Erythroblast (primary cell): ENCODE measurements around the gene CFAP73.
"Not testable (repeated sequence)": the region's sequence is repeated elsewhere in the genome, so short reads cannot be mapped to it uniquely, and the experiment has no call there.

Experiments used
- DNase-seq, 2 experiments: peaks; one replicate each; lab custom pipeline; 2025; lab: John Stamatoyannopoulos, UW
- GATA1 ChIP-seq: IDR thresholded peaks from 2 replicates; pipeline ENCODE4 v1.6.1; 2011; ENCODE audit warnings: low read depth, mild to moderate bottlenecking, control low read depth, low read length, moderate library complexity
- POLR2A ChIP-seq: IDR thresholded peaks from 2 replicates; pipeline ENCODE4 v1.6.1; 2011; ENCODE audit warnings: mild to moderate bottlenecking, low read length

CFAP73 gene

GRCh38 chr12:113113397-113113796, 36.1 kb upstream of the CFAP73 start:
- DNase-seq, result no peak
- TF ChIP-seq POLR2A (no peak), GATA1 (no peak)

GRCh38 chr12:113114447-113115178, 34.9 kb upstream of the CFAP73 start:
- TF ChIP-seq POLR2A (no peak), GATA1 (no peak)
- DNase-seq, result no peak

- TF ChIP-seq GATA1, result no peak
- TF ChIP-seq POLR2A, result no peak
- DNase-seq, result no peak
Observed at GRCh38 chr12:113115455-113116126, 33.9 kb upstream of the CFAP73 start.

- DNase-seq, result no peak
- no peak for TF ChIP-seq GATA1
- no peak for TF ChIP-seq POLR2A
Observed at GRCh38 chr12:113116875-113117274, 32.6 kb upstream of the CFAP73 start.

GRCh38 chr12:113117684-113118083, 31.8 kb upstream of the CFAP73 start:
- not testable (repeated sequence) for DNase-seq

GRCh38 chr12:113118142-113118541, 31.4 kb upstream of the CFAP73 start:
- TF ChIP-seq GATA1 (no peak), POLR2A (no peak)
- no peak for DNase-seq

- DNase-seq, result no peak
- TF ChIP-seq GATA1 (no peak), POLR2A (no peak)
Observed at GRCh38 chr12:113119980-113120669, 29.4 kb upstream of the CFAP73 start.

GRCh38 chr12:113120670-113121370, 28.7 kb upstream of the CFAP73 start:
- no peak for DNase-seq
- TF ChIP-seq POLR2A, result no peak
- no peak for TF ChIP-seq GATA1

- TF ChIP-seq POLR2A (no peak), GATA1 (no peak)
Observed at GRCh38 chr12:113127791-113128199, 21.7 kb upstream of the CFAP73 start.

GRCh38 chr12:113128802-113129663, 20.5 kb upstream of the CFAP73 start:
- no peak for TF ChIP-seq GATA1
- TF ChIP-seq POLR2A, result no peak
- no peak for DNase-seq

More at GRCh38 chr12:113127791-113128199, 21.7 kb upstream of the CFAP73 start:
- no peak for DNase-seq

GRCh38 chr12:113129664-113130456, 19.7 kb upstream of the CFAP73 start:
- no peak for TF ChIP-seq POLR2A
- TF ChIP-seq GATA1, result no peak
- DNase-seq, result no peak

GRCh38 chr12:113130457-113131135, 18.9 kb upstream of the CFAP73 start:
- no peak for DNase-seq
- no peak for TF ChIP-seq GATA1
- no peak for TF ChIP-seq POLR2A
